Measurements from ENCODE around the gene TMEM107.

TMEM107 gene

DNA sequence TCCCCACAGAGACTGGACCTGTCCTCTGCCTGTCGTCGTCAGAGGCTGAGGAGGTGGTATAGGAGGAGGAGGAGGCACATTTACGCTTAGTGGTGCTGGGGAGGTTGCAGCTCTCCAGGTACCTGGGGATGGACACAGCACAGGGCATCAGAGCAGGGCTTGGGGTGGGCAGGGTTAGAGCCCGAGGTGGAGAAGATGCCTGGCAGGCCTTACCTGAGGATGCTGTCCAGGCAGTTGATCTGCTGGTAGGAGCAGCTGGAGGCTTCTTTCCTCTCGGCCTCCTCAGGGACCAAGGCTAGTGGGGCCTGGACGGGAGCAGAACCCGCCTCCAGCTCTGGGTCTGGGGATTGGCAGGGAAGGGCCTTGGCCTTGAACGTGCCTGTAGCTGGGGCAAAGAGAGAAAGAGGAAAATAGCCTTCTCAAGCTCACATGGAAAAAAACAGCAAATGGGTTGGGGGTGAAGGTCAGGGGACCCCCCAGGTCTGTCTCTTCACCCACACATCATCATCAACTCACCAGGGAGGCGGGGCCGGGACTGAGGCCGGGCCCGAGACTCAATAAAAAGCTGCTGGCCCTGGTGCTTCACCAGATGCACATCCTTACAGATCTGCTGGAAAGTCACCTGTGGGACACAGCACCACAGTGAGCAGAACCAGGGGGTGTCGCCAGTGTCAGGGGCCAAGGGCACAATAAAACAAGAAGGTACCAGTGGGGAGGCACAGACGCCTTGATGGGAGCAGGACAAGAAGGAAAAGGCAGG is 29.6 kb downstream of the TMEM107 start:
- H3K27ac ChIP-seq = no peak overlapping the region

DNA sequence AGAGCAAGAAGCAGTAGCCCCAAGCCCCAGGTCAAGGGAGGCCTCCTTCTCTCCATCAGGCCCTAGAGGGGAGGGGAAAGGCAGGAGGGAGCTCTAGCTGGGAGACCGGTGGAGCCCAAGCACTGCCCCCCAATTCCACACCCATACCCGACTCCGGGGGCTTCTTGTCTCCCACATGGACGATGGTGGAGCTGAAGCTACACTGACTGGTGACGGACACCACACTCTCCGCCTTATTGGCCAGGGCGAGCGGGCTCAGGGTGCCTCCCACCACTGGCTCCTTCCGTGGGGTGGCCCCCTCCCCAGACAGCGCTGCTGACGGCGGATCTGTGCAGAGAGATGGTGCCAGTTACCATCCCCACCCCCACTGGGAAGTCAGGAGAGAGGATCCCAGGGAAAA is 30.4 kb downstream of the TMEM107 start:
- H3K27ac ChIP-seq = no peak overlapping the region
- TF ChIP-seq CTCF (IDR thresholded peaks at IDR 0.05) = no peak

More for the DNA sequence above, 29.6 kb downstream of the TMEM107 start:
- TF ChIP-seq ZFX (IDR thresholded peaks at IDR 0.05; ENCODE audit: borderline replicate concordance) = no peak
- no peak for TF ChIP-seq CTCF (IDR thresholded peaks at IDR 0.05)

- no peak overlapping the region for H3K27ac ChIP-seq
Measured at GRCh38 chr17:8144401-8145231, 31.6 kb downstream of the TMEM107 start.

DNA sequence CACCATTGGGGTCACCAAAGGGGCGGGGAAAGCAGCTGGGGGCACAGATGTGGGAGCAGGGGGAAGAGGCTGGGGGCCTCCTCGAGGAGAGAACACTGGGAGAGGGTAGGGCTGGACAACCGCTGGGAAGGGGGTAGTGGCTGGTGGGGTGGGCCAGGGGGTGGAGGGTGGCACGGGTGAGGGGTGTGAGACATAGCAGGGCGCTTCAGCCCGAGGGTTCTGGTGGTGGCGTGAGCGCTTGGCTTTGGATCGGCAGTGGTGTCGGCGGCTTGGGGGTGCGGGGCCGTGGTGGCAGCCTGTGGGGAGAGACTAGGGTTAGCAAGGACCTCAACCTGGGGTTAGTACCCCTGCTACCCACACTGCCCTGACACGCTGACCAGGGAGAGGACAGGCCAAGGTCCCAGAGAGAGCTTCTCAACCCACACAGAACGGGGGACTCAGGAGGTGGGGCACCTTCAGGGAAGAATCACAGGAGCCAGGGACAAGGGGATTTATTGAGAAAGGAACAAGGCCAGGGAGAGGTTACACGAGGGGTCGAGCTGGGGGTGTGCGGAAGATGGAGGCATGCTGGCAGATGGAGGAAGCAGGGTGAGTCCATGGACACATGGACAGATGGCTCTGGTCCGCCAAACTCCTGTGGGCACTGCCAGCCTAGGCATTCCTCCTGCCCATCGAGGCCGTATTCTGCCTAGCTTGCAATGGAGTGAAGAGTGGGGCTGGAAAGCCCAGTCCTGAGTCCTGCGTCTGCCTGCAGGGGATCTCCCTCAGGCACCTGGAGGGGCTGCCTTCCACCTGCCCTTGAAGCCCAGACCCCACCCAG is 32.4 kb downstream of the TMEM107 start:
- no peak overlapping the region for H3K27ac ChIP-seq
- TF ChIP-seq CTCF (IDR thresholded peaks at IDR 0.05) (no peak), ZFX (IDR thresholded peaks at IDR 0.05; ENCODE audit: borderline replicate concordance) (no peak)

More at GRCh38 chr17:8144401-8145231, 31.6 kb downstream of the TMEM107 start:
- TF ChIP-seq CTCF (IDR thresholded peaks at IDR 0.05) = no peak
- no peak for TF ChIP-seq ZFX (IDR thresholded peaks at IDR 0.05; ENCODE audit: borderline replicate concordance)

- no peak for TF ChIP-seq ZFX (IDR thresholded peaks at IDR 0.05; ENCODE audit: borderline replicate concordance)
- TF ChIP-seq CTCF (IDR thresholded peaks at IDR 0.05) = no peak
Measured at GRCh38 chr17:8142887-8143580, 33.1 kb downstream of the TMEM107 start.

DNA sequence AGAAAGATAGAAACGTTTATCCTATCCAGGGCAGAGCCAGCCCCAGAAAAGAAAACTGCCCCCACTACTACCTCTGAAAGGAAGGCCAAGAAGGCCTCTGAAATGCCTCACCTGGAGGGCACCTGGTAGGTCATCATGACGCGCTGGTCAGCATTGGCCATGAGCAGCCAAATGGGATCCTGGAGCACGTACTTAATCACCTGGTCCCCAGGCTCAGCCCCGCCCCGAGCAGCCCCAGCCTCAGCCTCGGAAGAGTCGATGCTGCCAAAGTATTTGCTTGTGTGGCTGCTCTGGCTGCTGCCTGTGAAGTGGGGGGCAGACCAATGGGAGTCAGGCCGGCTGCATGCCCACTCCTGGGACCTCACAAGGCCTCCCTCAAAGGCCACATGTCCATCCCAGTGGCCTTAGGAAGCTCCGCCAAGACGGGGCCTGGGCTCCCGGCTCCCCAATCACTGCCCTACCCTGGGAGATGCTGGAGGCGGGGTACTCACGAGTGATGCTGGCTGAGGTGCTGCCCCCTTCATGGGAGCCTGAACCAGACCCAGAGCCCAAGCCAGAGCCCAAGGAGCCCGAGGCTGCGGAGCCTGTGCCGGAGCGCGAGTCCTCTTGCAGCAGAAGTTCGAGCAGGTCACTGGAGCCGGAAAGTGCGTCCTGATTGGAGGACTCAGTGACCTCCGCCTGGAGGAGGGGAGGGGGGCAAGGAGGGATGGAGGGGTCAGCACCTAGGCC is 33.9 kb downstream of the TMEM107 start:
- TF ChIP-seq CTCF (IDR thresholded peaks at IDR 0.05) (no peak), ZFX (IDR thresholded peaks at IDR 0.05; ENCODE audit: borderline replicate concordance) (no peak)

More at GRCh38 chr17:8142887-8143580, 33.1 kb downstream of the TMEM107 start:
- H3K27ac ChIP-seq = no peak overlapping the region

More for the DNA sequence above, 33.9 kb downstream of the TMEM107 start:
- H3K27ac ChIP-seq = no peak overlapping the region

Data from 22Rv1 (cell line).